Activated CD4-positive, alpha-beta T cell treated with anti-CD3 and anti-CD28 coated beads, Interleukin-10, Interleukin-2, amounts not matched to agents 100 ng/mL and 50 ng/mL, durations not matched to agents 16 hours and 8 hours (primary cell): ENCODE measurements around the gene OR10H4.
"Not testable (repeated sequence)": the region's sequence is repeated elsewhere in the genome, so short reads cannot be mapped to it uniquely, and the experiment has no call there.

Experiments
- DNase-seq: peaks from one replicate; pipeline ENCODE4 v3.0.0-alpha.2; 2020

Gene OR10H4

GRCh38 chr19:15944401-15944800 lies 4.4 kb upstream of the OR10H4 start:
- no peak for DNase-seq

GRCh38 chr19:15945301-15945700 lies 3.5 kb upstream of the OR10H4 start:
- DNase-seq, result no peak

- no peak for DNase-seq
Measured at GRCh38 chr19:15954820-15955219, 6.0 kb downstream of the OR10H4 start.

GRCh38 chr19:15962319-15962718 lies 13.5 kb downstream of the OR10H4 start:
- no peak for DNase-seq

DNA sequence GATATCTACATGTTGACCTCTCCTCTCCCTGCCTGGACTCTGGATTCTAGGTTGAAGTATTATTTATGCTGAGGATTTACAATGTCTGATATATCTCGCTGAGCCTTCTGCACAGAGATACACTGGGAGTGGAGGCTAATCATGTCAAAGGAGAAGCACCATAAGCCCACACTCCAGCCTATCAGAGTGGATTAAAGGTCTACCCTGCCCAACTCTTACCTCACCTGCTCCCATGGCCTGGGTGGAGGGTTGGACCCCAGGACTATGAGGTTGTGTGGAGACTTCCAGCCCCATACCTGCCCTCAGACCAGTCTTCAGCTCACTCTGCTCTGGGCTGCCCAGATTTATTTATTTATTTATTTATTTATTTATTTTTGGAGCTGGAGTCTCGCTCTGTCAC lies 15.4 kb downstream of the OR10H4 start:
- DNase-seq, result no peak

GRCh38 chr19:15971224-15971780 lies 22.5 kb downstream of the OR10H4 start:
- DNase-seq, result no peak

- not testable (repeated sequence) for DNase-seq
Measured at GRCh38 chr19:15972043-15972442, 23.2 kb downstream of the OR10H4 start.

DNA sequence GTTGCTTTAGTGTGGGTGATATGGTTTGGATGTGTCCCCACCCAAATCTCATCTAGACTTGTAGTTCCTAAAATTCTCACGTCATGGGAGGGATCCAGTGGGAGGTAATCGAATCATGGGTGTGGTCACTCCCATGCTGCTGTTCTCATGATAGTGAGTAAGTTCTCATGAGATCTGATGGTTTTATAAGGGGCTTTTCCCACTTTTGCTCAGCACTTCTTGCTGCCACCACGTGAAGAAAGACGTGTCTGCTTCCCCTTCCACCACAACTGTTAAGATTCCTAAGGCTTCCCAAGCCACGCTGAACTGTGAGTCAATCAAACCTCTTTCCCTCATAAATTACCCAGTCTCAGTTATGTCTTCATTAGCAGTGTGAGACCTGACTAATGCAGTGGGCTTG lies 26.0 kb downstream of the OR10H4 start:
- DNase-seq, result no peak

- DNase-seq, result no peak
Measured at GRCh38 chr19:15976836-15977689, 28.3 kb downstream of the OR10H4 start.

DNA sequence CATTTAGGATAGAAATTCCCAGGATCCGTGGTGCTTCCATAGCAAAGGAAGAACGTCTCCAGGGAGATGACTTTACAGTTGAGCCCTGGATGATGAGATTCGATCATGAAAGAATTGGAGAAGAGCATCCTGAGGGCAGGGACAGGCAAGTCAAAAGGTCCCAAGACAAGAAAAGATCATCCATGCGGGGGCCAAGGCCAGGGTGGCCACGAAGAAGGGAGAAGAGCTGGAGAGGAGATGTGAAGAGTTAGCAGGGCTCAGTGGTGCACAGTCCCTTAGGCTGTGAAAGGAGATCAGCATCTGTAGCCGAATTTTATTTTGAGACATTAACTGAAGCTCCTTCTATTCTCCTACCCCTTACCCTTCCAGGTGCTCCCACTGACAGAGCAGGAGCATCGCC lies 28.9 kb downstream of the OR10H4 start:
- DNase-seq, result no peak

DNA sequence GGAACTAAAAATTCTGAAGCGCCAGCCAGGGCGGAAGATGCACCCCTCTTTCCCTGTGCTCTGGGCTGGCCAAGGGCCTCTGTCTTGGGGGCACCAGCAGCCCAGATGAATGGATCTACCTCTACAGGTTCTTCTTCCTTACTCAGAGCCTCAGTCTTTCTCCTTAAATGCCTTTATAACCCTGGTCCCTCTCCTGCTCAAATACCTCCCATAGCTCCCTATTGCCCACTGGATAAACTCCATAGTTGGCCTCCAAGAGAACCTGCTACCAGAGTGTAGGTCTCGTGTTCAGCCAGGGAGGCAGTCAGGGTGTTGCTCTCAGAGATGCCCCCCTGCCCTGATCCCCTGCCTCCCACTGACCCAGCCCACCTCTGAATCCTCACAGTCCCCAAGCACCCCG lies 30.5 kb downstream of the OR10H4 start:
- DNase-seq, result no peak

GRCh38 chr19:15985831-15986230 lies 37.0 kb downstream of the OR10H4 start:
- DNase-seq, result not testable (repeated sequence)

DNA sequence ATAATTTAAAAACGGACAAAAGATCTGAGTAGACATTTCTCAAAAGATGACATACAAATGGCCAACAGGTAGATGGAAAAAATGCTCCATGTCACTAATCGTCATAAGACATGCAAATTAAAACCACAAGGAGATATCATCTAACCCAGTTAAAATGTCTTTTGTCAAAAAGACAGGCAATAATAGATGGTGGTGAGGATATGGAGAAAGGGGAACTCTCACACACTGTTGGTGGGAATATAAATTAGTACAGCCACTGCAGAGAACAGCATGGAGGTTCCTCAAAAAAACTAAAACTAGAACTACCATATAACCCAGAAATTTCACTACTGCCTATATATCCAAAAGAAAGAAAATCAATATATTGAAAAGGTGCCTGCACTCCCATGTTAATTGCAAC lies 37.9 kb downstream of the OR10H4 start:
- DNase-seq, result no peak

DNA sequence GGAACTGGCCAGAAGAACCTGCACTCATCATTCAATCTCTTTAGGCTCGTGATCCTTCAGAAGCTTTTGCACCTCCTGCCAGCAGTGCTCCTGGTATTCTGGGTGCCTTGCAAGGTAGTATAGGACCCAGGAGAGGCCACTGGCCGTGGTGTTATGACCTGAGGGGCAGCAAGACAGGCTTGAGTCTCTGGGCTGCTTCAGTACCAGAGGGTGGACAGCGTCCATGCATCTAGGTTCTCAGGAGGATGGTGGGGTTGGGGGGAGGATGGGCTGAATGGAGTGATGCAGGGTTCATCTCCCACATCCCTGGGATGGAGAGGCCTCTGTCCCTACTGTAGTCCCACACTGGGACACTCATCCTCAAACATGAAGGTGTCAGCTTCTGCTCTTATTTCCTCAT lies 41.1 kb downstream of the OR10H4 start:
- DNase-seq, result no peak

- DNase-seq, result no peak
Measured at GRCh38 chr19:15991602-15992001, 42.8 kb downstream of the OR10H4 start.

- no peak for DNase-seq
Measured at GRCh38 chr19:15992014-15992413, 43.2 kb downstream of the OR10H4 start.

GRCh38 chr19:15995536-15995935 lies 46.7 kb downstream of the OR10H4 start:
- DNase-seq, result no peak

- no peak for DNase-seq
Measured at GRCh38 chr19:15998166-15998565, 49.4 kb downstream of the OR10H4 start.
